Glomerular visceral epithelial cell (primary cell): Measurements from ENCODE around the gene HENMT1.

Experiments
- DNase-seq: peaks from one replicate; pipeline ENCODE4 v3.0.0-alpha.2; 2016; ENCODE audit errors: extremely low spot score

The HENMT1 gene

DNA sequence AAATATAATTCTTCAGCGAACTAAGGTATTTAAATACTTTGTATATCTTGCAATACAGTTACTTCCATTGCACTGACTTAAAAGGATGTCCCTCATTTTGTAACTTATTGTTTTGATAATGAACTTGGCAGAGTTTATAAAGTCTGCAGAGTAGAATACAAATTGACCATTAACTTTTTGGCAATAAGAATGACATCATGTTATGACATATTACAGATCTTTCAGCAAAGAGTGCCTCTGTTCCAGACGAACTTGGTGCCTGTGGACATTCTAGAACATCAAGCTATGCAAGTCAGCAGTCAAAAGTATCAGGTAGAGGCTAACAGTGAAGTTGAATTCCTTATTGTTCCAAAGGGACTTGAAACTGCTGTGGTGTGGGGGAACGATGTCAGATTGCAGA is 32.9 kb downstream of the HENMT1 start:
- no peak for DNase-seq

DNA sequence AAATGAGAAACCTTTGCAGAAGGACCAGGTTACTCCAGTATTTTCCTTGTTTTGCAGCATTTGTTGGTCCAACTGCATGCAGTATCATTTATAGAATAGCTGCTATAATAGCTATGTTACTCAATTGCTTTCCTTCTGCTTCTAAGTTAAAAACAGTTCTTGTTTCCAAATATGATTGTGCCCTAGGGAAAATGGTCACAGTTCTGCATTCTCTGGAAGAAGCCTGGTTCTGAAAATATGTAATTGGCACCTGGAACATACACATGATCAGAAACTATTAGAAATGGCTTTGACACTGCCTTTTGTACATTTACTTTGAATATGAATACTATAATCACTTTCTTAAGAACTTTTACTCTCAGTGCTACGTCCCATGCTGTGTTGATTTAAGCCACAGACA is 33.6 kb downstream of the HENMT1 start:
- DNase-seq: no peak

DNA sequence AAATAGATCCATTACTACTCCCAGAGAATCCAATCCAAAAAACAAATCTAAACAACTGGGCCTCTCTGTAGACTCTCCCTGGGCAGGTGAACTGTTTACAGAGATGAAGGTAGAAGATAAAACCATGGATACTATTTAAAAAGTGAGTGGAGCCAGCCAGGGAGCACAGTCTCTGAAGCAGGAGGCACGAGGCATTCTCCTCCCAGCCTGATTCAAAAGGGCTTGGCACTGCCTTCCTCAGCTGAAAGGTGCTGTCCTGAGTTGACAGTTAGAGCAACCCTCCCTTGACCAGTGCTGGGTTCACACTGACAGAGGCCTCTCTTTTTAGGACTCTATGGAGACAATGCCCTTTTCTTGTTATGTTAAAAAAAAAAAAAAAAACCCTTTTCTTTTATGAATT is 36.8 kb downstream of the HENMT1 start:
- no peak for DNase-seq

DNA sequence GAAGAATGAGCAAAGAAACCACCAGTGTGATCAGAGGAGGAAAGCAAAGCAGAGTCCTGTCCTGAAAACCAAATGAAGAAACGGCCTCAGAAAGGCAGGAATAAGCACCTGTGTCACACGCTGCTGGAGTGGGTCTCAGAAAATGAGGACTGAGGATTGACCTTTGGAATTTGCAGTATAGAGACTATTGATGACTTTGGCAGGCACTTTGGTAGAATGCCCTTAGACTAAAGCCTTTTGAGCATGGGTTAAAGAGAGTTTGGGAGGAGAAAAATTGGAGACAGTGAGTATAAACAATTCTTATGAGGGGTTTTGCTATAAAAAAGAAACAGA is 43.2 kb downstream of the HENMT1 start:
- no peak for DNase-seq

DNA sequence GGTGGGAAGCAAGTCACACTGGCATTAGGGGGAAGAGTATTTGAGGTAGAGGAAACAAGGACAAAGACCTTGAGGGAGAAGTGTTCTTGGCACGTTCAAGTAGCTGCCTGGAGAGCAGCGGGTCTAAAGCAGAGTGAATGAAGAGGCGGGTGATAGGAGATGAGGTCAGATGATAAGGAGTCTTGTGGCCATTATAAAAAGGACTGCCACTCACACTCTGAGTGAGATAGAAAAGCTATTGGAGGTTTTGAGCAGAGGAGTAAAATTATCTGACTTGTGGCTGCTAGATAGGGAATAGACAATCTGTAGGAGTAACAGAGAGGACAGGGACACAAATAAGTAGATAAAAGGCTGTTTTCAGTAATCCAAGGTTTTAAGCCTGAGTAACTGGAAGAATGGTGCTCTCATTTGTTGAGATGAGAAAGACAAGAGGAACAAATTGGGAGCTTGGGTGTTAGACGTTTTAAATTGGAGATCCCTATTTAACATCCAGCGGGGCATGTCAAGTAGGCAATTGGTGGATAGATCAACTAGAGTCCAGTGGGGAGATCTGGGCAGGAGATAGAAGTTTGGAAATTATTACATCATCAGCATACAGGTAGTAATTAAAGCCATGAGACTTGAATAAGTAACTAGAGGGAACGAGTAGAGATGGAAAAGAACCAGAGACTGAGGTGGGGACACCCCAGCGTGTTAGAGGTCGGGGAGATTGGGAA is 43.7 kb downstream of the HENMT1 start:
- DNase-seq: no peak

DNA sequence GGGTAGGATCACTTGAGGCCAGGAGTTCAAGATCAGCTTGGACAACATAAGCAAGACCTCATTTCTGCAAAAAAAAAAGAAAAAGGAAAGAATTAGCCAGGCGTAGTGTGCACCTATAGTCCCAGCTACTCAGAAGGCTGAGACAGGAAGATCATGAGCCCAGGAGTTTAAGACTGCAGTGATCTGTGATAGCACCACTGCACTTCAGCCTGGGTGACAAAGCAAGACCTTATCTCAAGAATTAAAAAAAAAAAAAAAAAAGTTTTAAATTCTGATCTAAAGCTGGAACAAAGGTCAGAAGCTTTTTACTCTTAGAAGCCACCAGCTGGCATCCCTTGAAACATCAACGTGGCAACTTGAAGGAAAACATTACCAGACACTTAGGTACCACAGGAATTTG is 45.3 kb downstream of the HENMT1 start:
- DNase-seq: no peak

DNA sequence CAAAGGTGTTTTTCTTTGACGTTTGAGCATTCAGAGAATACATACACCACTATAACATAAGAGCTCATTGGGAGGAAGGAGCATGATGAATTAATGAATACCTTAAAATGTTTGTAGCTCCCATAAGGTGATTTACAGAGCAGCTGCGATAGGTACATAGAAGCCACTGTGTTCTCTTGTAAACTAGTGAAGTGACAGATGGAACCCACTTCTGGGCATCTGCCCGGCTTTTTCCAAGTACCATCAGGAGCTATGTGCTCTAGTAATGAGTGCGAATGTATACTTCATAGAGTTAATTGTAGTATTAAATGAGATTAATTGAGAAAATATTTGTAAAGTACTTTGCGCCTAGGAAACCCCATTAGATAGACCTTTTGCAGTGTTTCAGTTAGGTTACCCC is 48.4 kb downstream of the HENMT1 start:
- no peak for DNase-seq

DNA sequence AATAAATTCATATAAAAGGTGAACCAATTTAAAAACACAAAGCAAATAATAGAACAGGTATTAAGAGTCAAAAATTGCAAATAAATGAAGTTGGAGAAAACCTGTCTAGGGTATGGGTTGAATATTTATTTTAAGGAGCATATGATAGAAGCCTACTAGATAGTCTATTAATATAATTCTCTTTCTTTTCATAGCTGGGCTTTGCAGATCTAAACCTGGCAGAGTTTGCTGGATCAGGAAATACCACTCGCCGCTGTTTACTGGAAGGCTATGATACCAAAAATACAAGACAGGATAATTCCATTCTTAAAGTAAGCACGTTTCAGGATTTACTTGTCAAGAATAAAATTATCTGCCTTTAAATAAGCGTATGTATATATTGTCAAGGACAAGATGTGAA is 48.9 kb downstream of the HENMT1 start:
- DNase-seq: no peak

DNA sequence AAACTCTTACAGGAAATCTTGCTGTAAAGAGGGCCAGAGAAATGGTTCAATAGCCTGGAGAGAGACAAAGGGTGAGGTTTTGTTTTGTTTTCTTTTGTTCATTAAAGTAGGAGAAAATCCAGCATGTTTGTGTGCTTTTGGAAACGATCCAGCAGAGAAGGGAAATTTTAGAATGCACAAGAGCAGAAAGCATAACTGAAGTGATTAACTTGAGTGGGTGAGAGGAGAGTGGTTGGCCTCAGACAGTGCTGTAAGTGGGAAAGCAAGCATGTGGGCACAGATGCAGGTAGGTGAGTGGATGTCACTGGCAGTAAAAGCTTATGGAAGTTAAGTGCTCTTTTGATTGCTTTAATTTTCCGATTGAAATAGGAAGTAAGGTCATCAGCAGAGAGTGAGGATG is 50.8 kb downstream of the HENMT1 start:
- no peak for DNase-seq

DNA sequence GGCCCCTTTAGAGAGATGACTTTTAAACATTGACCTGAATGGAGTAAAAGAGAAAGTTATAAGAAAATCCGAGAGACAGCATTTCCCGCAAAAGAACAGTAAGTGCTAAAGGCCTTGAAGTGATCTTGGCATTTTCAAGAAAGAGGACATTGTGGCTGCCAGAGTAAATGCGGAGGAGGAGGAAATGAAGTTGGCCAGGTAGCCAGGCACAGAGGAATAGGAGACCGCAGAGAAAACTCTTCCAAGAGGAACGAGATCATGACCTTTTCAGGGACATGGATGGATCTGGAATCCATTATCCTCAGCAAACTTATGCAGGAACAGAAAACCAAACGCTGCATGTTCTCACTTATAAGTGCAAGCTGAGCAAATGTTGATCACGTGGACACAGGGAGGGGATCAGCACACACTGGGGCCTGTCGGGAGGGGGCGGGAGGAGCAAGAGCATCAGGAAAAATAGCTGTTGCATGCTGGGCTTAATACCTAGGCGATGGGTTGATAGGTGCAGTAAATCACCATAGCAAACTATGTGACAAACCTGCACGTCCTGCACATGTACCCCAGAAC is 51.3 kb downstream of the HENMT1 start:
- no peak for DNase-seq

DNA sequence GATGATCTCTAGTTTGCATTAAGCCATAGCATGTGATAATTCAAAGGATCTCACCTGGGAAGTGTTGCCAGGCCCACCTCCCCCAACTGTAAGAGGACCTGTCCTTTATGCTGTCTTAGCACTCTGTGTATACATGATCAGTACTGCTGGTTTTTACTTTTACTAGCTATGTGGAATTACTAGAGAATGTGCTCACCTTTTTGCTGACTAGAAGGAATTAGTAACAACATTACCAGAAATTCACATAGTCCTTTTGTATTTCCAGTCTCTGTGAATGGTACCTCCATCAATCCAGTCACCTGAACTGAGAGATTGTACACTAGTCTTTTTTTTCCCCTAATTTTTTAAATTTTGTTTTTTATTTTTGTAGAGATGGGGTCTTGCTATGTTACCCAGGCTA is 54.4 kb downstream of the HENMT1 start:
- DNase-seq: no peak

DNA sequence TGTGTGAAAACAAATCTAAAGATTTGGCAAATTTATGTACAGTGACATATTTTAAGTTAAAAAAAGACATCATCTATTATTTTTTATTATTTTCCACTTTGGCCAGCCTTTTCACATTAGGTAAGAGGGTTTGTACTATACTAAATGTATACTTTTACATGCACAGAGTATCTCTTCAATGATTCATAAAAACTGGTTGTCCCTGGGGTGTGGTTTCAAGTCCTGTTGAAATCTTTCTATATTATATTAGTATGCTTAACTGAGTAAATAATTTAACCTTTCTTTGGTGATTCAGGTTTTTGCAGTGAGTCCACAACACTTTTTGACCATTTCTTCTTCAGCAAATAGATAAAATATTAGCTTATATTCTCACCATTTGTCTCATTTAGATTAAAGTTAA is 55.3 kb downstream of the HENMT1 start:
- no peak for DNase-seq

DNA sequence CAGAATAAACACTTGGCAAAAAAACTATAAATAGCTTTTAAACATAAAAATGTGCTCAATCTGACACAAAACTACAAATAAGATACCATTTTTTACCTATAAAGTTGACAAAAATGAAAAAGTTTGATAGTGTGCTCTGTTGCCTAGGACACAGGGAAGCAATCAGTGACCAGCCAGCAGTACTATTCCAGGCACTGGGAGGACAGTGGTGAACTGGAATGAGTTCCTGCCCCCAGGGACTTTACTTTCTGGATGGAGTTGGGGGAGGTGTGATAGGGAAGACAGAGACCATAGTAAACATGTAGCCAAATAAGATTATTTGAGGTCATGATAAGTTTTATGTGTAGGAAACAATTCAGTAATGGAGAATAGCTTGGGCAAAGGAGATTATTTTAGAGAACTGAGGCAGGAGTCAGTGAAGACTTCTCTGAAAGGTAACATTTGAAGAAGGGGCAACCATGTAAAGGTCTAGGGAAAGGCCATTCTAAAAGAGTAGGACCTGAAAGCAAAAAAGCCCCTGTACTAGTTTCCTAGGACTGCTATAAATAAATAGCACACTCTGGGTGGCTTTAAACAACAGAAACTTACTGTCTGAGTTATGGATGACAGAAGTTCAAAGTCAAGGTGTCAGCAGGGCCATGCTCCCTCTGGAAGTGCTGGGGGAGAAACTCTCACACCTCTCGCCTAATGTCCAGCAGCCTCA is 59.0 kb downstream of the HENMT1 start:
- DNase-seq: no peak

DNA sequence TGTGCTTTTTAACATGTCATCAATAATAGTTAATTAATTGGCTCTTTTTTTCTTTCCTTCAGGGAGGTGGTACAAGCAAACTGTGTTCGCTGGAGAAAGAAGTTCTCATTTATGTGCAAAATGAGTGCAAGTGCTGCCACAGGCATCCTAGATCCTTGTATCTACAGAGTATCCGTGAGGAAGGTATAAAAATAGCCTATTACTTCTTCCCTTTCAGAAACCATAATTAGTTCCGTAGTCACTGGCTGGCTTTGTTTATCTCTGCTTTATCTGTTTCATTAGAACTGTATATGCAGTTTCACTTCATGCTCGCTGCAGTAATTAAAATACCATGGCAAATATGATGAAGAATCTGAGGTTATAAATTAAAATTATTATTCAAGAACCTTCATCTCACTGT is 60.4 kb downstream of the HENMT1 start:
- DNase-seq: no peak

DNA sequence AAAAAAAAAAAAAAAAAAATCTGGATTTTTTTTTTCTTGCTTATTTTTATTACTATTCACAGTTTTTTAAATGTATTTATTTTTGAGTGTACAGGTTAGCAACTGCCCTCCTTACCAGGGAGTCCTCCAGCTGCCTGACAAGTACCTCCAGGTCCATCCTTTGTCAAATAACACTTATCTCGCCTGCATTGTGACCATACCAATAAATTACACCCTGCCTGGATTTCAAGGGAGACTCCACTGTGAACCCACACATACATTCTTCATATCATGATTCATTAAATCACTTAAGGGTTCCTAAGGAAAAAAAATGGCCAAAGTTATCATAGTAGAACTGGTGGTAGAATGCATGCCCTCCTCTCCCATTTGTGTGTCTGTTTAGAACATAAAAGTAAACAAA is 62.6 kb downstream of the HENMT1 start:
- no peak for DNase-seq
